WTC11 (cell line): ENCODE results near the gene MTRF1.

Experiments
- CREM ChIP-seq: sonication (generic); formaldehyde crosslinking; IDR thresholded peaks from 2 replicates; pipeline ENCODE4 v1.8.1; 2022; ENCODE audit warnings: mild to moderate bottlenecking, missing genetic modification reagents, moderate library complexity
- TF ChIP-seq, protein P1 (sequence below): fragments of 200-600 bp; IDR thresholded peaks from 2 replicates; pipeline ENCODE4 v1.8.0; 2022; ENCODE audit warnings: antibody characterized with exemption
- TF ChIP-seq, protein P2 (sequence below): sonication (generic); formaldehyde crosslinking; IDR thresholded peaks from 2 replicates; pipeline ENCODE4 v1.8.1; 2023; ENCODE audit warnings: mild to moderate bottlenecking, missing genetic modification reagents, moderate library complexity
- TF ChIP-seq, protein P3 (sequence below): sonication (generic); formaldehyde crosslinking; IDR thresholded peaks from 2 replicates; pipeline ENCODE4 v1.8.1; 2022; ENCODE audit warnings: low read depth, missing genetic modification reagents, borderline replicate concordance

DNA sequence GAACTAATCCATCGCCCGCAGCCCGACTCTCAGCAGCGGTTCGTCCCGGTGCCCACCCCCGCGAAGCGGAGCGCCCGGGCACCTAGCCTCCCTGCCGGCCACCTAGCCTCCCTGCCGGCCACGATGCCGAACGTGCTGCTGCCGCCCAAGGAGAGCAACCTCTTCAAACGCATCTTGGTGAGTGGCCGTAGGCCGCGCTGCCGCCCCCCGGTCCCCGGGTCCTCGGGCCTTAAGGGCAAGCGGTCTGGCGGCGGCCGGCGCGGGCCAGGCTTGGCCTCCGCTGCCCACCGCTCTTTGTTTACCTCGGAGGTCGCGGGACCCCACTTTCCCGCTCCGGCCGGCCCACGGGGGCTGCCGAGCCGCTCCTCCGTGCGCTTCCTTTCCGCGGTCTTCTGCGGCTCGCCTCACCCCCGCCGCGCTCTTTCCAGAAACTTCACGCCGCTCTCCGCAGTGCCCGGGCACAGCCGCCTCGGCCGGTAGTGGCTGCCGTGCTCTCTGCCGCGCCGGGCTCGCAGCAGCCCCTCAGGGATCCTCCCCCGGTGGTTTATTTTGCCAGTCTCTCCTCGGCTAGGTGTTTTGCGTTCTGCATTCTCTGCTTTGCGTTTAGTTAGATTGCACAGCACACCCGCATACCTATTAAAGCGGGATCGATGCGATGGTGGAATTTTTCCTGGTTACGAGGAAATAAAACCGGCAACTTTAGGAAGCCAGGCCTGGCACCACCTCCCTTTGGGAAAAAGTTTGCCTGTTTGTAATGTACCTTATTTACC, 48.2 kb upstream of the MTRF1 start:
- TF ChIP-seq, protein P1, sequence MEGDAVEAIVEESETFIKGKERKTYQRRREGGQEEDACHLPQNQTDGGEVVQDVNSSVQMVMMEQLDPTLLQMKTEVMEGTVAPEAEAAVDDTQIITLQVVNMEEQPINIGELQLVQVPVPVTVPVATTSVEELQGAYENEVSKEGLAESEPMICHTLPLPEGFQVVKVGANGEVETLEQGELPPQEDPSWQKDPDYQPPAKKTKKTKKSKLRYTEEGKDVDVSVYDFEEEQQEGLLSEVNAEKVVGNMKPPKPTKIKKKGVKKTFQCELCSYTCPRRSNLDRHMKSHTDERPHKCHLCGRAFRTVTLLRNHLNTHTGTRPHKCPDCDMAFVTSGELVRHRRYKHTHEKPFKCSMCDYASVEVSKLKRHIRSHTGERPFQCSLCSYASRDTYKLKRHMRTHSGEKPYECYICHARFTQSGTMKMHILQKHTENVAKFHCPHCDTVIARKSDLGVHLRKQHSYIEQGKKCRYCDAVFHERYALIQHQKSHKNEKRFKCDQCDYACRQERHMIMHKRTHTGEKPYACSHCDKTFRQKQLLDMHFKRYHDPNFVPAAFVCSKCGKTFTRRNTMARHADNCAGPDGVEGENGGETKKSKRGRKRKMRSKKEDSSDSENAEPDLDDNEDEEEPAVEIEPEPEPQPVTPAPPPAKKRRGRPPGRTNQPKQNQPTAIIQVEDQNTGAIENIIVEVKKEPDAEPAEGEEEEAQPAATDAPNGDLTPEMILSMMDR: no peak
- TF ChIP-seq CREM (CRISPR knock-in tag): no peak
- TF ChIP-seq, protein P2, sequence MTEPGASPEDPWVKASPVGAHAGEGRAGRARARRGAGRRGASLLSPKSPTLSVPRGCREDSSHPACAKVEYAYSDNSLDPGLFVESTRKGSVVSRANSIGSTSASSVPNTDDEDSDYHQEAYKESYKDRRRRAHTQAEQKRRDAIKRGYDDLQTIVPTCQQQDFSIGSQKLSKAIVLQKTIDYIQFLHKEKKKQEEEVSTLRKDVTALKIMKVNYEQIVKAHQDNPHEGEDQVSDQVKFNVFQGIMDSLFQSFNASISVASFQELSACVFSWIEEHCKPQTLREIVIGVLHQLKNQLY (CRISPR knock-in tag): no peak
- TF ChIP-seq, protein P3, sequence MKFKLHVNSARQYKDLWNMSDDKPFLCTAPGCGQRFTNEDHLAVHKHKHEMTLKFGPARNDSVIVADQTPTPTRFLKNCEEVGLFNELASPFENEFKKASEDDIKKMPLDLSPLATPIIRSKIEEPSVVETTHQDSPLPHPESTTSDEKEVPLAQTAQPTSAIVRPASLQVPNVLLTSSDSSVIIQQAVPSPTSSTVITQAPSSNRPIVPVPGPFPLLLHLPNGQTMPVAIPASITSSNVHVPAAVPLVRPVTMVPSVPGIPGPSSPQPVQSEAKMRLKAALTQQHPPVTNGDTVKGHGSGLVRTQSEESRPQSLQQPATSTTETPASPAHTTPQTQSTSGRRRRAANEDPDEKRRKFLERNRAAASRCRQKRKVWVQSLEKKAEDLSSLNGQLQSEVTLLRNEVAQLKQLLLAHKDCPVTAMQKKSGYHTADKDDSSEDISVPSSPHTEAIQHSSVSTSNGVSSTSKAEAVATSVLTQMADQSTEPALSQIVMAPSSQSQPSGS (CRISPR knock-in tag): no peak
